ENCODE results near the gene SHB. TPM values are rescaled to one million over a fixed set of nuclear protein-coding genes. Genes with fewer than 3 reads are reported as not detected.
A peak's percentile ranks its signal among the peaks of the same experiment; 100 is the strongest.

The SHB gene
- total RNA-seq, 4 donors from 2014 or later: 9.7 to 17.5 (median 14.2) TPM

GRCh38 chr9:38058452-38059232, 10.4 kb downstream of the SHB start:
- H3K27ac ChIP-seq: peak overlapping the region in 3 of 4 donors; percentile 49 to 65 (median 53)
- H3K4me3 ChIP-seq: no peak overlapping the region
- TF ChIP-seq CTCF (IDR thresholded peaks at IDR 0.05) (no peak), EP300 (IDR thresholded peaks at IDR 0.05) (no peak), POLR2AphosphoS5 (IDR thresholded peaks at IDR 0.05) (no peak), POLR2A (IDR thresholded peaks at IDR 0.05) (no peak)
- no peaks in the 10 kb centered on the region for H3K9me3 ChIP-seq
- 71 to 86% methylated on average over 7 to 11 of the region's 13 CpGs for WGBS, 2 donors (ENCODE audit: low coverage in 1 of 2)
- H3K36me3 ChIP-seq: no peaks in the 10 kb centered on the region
- no peaks in the 10 kb centered on the region for H3K27me3 ChIP-seq
- ATAC-seq: no peak
- H3K4me1 ChIP-seq: peaks cover 0 to 63% (median 9%) of the 10 kb centered on the region in 3 donors

DNA sequence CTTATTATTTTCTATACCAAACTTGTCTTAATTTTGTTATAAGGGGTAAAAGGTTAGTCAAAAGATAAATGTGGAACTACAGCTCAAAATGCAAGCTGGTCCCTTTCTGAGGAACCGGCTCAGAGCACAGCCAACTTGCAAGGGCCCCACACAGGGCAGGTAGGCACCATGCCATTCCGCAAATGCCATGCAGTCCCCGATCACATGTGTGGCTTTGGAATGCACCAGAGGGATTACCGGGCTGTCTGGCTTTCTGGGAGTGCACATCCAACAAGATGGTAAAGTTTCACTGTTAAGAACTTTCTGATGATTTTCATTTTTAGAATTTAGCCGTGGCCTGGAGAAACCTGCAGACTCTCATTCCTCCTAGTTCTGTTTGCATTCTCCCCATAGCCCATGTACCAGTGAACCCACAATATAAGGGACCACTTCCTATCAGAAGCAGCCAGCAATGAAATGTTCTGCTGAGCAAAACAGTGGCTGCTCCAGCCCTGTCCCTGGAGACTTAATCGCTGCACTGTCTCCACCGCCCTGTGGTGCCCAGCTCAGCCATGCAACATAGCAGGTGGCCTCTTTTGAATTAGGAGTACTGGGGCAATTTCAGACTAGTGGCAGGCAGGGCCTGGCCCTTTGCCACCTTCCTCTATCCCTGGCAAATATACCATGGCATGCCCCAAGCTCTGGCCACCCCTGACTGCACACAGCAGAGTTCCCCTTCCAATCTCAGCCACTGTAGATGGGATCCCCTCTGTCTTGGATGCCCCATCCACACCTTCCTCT, 11.4 kb downstream of the SHB start:
- Histone ChIP-seq H3K27me3 (no peaks in the 10 kb centered on the region), H3K9me3 (no peaks in the 10 kb centered on the region), H3K4me1 (peaks cover 0 to 53% (median 9%) of the 10 kb centered on the region in 3 donors), H3K36me3 (no peaks in the 10 kb centered on the region), H3K4me3 (no peak overlapping the region), H3K27ac (peak overlapping the region in 3 of 4 donors; percentile 49 to 65 (median 53))
- WGBS, 2 donors (ENCODE audit: low coverage in 1 of 2): 47 to 66% methylated on average over 5 to 6 of the region's 7 CpGs
- TF ChIP-seq POLR2AphosphoS5 (IDR thresholded peaks at IDR 0.05) (no peak), EP300 (IDR thresholded peaks at IDR 0.05) (no peak), POLR2A (IDR thresholded peaks at IDR 0.05) (no peak), CTCF (IDR thresholded peaks at IDR 0.05) (no peak)
- ATAC-seq: no peak

- Histone ChIP-seq H3K36me3 (no peaks in the 10 kb centered on the region), H3K27me3 (no peaks in the 10 kb centered on the region), H3K4me3 (no peak overlapping the region), H3K4me1 (peaks cover 0 to 24% (median 9%) of the 10 kb centered on the region in 3 donors), H3K9me3 (no peaks in the 10 kb centered on the region), H3K27ac (no peak overlapping the region)
- no peak for ATAC-seq
- no peak for TF ChIP-seq POLR2AphosphoS5 (IDR thresholded peaks at IDR 0.05)
- WGBS, 2 donors (ENCODE audit: low coverage in 1 of 2): 92 to 100% methylated on average over 2 to 3 of the region's 3 CpGs
Measured at GRCh38 chr9:38054653-38055052, 14.4 kb downstream of the SHB start.

- Histone ChIP-seq H3K36me3 (no peaks in the 10 kb centered on the region), H3K4me3 (no peak overlapping the region), H3K27me3 (no peaks in the 10 kb centered on the region), H3K9me3 (no peaks in the 10 kb centered on the region), H3K27ac (no peak overlapping the region), H3K4me1 (peaks cover 0 to 19% (median 10%) of the 10 kb centered on the region in 3 donors)
- WGBS, 2 donors (ENCODE audit: low coverage in 1 of 2): 43 to 50% methylated on average over 1 of the region's 3 CpGs
- no peak for ATAC-seq
- TF ChIP-seq CTCF (IDR thresholded peaks at IDR 0.05) (no peak), POLR2AphosphoS5 (IDR thresholded peaks at IDR 0.05) (no peak), POLR2A (IDR thresholded peaks at IDR 0.05) (no peak), EP300 (IDR thresholded peaks at IDR 0.05) (no peak)
Measured at GRCh38 chr9:38053697-38054461, 15.1 kb downstream of the SHB start.
